ENCODE measurements around the gene FHOD3. TPM values are rescaled to one million over a fixed set of nuclear protein-coding genes. Genes with fewer than 3 reads are reported as not detected.
"Not testable (repeated sequence)": the region's sequence is repeated elsewhere in the genome, so short reads cannot be mapped to it uniquely, and the experiment has no call there.

FHOD3 gene
- polyA plus RNA-seq, 1 experiment = 41.1 TPM

DNA sequence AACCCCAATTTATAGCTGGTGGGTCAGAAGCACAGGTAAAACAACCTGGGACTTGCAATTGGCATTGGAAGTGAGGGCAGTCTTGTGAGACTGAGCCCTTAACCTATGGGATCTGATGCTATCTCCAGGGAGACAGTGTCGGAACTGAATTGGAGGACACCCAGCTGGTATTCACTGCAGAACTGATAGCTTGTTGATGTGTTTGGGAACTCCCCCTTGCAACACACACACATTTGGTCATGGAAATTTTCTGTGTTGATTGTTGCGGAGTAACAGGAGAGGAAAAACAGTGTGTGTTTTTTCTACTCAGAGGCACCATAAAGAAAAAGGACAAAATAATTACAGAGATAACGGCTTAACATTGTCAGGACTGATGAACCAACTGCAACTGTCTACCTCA lies 515.2 kb downstream of the FHOD3 start:
- Histone ChIP-seq H3K9me3 (ENCODE audit: control insufficient read depth, insufficient read depth, low read length) (no peaks in the 10 kb centered on the region), H3K27me3 (ENCODE audit: control insufficient read depth, insufficient read depth, low read length) (no peaks in the 10 kb centered on the region), H3K27ac (ENCODE audit: low read depth, low read length) (no peak overlapping the region), H3K4me3 (ENCODE audit: low read depth, low read length) (no peak overlapping the region)
- POLR2A ChIA-PET = interaction anchor here (0.6 to 1.8 kb wide), 3 partner anchors 16 to 20 kb away, joined by 3 to 12 read pairs (median 4); partner anchors contain the start of genes KIAA1328 and TPGS2
- TF ChIP-seq, protein P1, sequence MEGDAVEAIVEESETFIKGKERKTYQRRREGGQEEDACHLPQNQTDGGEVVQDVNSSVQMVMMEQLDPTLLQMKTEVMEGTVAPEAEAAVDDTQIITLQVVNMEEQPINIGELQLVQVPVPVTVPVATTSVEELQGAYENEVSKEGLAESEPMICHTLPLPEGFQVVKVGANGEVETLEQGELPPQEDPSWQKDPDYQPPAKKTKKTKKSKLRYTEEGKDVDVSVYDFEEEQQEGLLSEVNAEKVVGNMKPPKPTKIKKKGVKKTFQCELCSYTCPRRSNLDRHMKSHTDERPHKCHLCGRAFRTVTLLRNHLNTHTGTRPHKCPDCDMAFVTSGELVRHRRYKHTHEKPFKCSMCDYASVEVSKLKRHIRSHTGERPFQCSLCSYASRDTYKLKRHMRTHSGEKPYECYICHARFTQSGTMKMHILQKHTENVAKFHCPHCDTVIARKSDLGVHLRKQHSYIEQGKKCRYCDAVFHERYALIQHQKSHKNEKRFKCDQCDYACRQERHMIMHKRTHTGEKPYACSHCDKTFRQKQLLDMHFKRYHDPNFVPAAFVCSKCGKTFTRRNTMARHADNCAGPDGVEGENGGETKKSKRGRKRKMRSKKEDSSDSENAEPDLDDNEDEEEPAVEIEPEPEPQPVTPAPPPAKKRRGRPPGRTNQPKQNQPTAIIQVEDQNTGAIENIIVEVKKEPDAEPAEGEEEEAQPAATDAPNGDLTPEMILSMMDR (IDR thresholded peaks at IDR 0.05; ENCODE audit: low read depth, low read length) = no peak
- no peak for DNase-seq (ENCODE audit: low read depth, low spot score)
- CTCF ChIA-PET = interaction anchor here (1.1 kb wide), 1 partner anchor 794 kb away, joined by 3 read pairs; no protein-coding TSS in a partner anchor

DNA sequence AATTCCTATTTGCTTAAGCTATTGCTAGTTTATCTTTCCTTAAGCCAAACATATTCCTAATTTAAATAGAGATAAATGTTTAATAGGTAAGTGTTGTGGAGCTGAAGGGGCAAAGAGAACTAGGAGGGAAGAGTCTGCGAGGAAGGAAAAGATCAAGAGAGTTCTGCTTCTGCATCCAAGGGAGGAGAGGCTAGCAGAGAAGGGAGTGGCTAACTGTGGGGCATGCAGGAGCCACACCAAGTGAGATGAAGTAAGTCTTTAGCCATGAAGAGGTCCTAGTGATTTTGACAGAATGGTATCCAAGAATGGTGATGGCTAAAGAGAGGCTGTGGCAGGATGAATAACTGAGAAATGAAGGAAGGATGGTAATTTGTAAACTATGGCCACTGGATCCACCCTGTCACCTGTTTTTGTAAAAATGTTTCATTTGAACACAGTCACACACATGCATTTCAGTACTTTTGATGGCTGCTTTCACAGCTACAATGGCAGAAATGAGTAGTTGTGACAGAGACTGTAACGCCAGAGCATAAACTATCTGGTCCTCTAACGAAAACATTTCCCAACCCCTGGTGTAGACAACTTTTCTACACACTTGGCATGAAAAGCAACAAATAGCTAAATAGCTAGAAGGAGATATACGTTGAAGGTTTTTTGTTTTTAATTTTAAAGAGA lies 515.7 kb downstream of the FHOD3 start:
- H3K4me3 ChIP-seq (ENCODE audit: low read depth, low read length) = no peak overlapping the region
- DNase-seq (ENCODE audit: low read depth, low spot score) = no peak
- POLR2A ChIA-PET = interaction anchor here (1.4 kb wide), 1 partner anchor 16 kb away, joined by 3 read pairs; the partner anchor contains the start of genes KIAA1328 and TPGS2
- no peak overlapping the region for H3K27ac ChIP-seq (ENCODE audit: low read depth, low read length)
- CTCF ChIA-PET = interaction anchor here (1.1 kb wide), 1 partner anchor 795 kb away, joined by 3 read pairs; no protein-coding TSS in a partner anchor
- H3K27me3 ChIP-seq (ENCODE audit: control insufficient read depth, insufficient read depth, low read length) = no peaks in the 10 kb centered on the region
- H3K9me3 ChIP-seq (ENCODE audit: control insufficient read depth, insufficient read depth, low read length) = no peaks in the 10 kb centered on the region
- TF ChIP-seq, protein P1 (IDR thresholded peaks at IDR 0.05; ENCODE audit: low read depth, low read length) = no peak

DNA sequence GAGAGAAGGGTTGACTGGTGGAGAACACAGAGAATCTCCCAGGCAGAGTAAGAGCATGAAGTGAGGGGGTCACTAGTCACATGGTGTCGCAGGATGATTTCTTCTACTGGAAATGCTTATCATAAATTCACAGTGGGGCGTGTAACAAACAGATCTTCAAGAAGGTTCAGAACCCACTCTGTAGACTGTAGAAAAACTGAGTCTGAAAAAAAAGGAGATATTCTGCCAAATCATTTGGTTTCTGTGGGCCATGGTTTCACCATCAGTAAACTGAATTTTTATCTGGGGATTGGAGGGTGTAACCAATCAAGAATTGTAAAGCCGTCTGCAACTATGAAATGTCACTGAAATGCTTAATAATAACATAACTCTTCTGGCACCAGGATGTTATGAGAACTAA lies 516.3 kb downstream of the FHOD3 start:
- no peaks in the 10 kb centered on the region for H3K27me3 ChIP-seq (ENCODE audit: control insufficient read depth, insufficient read depth, low read length)
- ChIA-PET CTCF (interaction anchor here (1.1 kb wide), 1 partner anchor 126 kb away, joined by 4 read pairs; no protein-coding TSS in a partner anchor), POLR2A (interaction anchor here (1.4 kb wide), 1 partner anchor 15 kb away, joined by 3 read pairs; the partner anchor contains the start of genes KIAA1328 and TPGS2)
- H3K9me3 ChIP-seq (ENCODE audit: control insufficient read depth, insufficient read depth, low read length) = no peaks in the 10 kb centered on the region
- no peak overlapping the region for H3K27ac ChIP-seq (ENCODE audit: low read depth, low read length)
- H3K4me3 ChIP-seq (ENCODE audit: low read depth, low read length) = no peak overlapping the region
- no peak for DNase-seq (ENCODE audit: low read depth, low spot score)
- TF ChIP-seq, protein P1 (IDR thresholded peaks at IDR 0.05; ENCODE audit: low read depth, low read length) = no peak

DNA sequence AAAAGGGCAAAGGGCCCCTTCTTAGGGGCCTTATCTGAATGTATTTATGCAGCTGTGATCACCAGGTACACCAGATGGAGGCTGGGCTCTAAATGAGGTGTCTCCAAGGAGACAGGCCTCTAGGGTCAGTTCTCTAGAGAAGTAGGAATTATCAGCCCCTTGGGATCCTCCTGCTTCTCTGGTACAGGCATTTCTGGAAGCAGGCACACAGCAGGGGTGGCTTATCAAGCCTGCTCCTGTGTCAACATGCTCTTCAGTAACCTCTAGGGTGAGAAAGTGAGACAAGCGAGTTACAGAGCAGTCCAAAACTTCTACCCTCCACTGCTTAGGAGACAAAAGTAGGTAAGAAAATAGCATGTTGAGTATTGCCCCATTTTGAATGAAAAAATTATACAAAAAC lies 517.5 kb downstream of the FHOD3 start:
- Histone ChIP-seq H3K4me3 (ENCODE audit: low read depth, low read length) (no peak overlapping the region), H3K27me3 (ENCODE audit: control insufficient read depth, insufficient read depth, low read length) (no peaks in the 10 kb centered on the region), H3K9me3 (ENCODE audit: control insufficient read depth, insufficient read depth, low read length) (no peaks in the 10 kb centered on the region), H3K27ac (ENCODE audit: low read depth, low read length) (no peak overlapping the region)
- POLR2A ChIA-PET = no interaction called here
- no peak for DNase-seq (ENCODE audit: low read depth, low spot score)
- TF ChIP-seq, protein P1 (IDR thresholded peaks at IDR 0.05; ENCODE audit: low read depth, low read length) = no peak
- CTCF ChIA-PET = interaction anchor here (1.1 kb wide), 1 partner anchor 127 kb away, joined by 4 read pairs; no protein-coding TSS in a partner anchor

DNA sequence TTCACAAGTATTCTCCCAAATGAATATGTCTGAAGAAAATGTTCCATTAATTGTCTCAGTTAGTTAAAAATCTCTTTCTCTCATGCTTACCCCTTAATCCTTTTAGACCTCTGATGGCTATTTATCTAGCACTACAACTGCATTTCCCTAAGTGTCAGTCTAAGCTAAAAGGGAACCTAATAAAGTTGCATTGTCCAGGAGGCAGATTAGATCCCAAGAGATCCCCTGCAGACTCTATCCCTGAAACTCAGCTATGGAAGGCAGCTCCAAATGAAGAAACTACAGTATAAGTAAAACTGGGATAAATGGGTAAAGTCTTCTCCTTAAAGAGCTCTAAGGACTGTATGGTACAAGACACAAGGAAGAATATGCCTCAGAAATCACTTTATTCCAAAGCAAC lies 518.6 kb downstream of the FHOD3 start:
- H3K27ac ChIP-seq (ENCODE audit: low read depth, low read length); POLR2A ChIA-PET; H3K9me3 ChIP-seq (ENCODE audit: control insufficient read depth, insufficient read depth, low read length); CTCF ChIA-PET; DNase-seq (ENCODE audit: low read depth, low spot score); H3K27me3 ChIP-seq (ENCODE audit: control insufficient read depth, insufficient read depth, low read length); H3K4me3 ChIP-seq (ENCODE audit: low read depth, low read length): not testable (repeated sequence)

Data from AG04450 (cell line).